ENCODE measurements around the gene SCML2.
"Not testable (repeated sequence)": the region's sequence is repeated elsewhere in the genome, so short reads cannot be mapped to it uniquely, and the experiment has no call there.

SCML2 gene

DNA sequence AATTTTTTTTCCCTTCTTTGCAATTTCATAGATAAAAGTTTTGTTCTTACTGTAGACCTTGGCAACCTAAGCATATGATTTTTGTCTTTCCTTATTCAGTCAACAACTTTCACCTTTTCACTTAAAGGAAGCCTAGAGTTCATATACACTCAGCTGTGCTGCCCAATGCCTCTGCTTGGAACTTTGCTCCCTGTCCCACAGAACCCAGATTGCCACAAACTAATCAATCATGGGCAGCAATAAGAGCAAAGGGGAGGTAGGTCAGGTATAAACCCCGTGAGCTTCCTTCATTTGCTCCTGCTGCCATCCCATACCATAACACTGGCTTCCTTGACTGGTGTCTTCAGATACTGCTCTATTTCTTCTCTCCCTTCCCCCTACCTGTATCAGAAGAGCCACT lies 82.8 kb downstream of the SCML2 start:
- no peak for DNase-seq (ENCODE audit: low read depth in 2 of 2)

GRCh38 chrX:18271309-18271708 lies 83.2 kb downstream of the SCML2 start:
- no peak for DNase-seq (ENCODE audit: low read depth in 2 of 2)

- DNase-seq (ENCODE audit: low read depth in 2 of 2): no peak
Measured at GRCh38 chrX:18255059-18255458, 99.4 kb downstream of the SCML2 start.

DNA sequence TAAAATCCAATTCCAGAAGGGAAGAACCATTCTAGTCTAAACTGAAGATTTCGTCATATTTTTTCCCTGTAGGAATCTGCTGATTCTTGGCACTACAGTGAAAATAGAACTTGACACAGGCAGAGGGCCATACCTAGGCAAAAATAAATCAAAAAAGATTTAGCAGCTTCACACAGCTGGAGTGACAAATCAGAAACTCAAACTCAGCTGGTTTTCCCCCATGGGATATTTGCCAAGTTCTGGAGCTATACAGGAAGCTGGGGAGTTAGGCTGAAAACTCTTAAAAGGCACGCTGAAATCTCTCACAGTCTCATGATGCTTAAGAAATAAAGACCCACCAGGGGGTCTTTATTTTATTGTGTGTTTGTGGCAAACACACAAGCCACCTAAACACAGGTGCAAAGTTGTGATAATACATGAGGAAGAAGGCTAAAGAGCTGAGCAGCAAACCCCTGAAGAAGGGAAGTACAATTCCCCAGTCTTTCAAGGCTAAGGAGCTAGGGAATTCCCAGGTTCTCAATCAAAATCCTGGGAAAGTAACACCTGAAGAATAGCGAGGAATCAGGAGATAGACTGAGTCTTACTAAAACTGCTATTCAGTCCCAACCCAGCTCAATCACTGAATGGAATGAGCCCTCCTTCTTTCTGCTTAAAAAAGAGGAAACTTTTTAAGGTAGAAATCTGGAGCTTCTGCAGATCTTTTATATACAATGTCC lies 101.7 kb downstream of the SCML2 start:
- DNase-seq (ENCODE audit: low read depth in 2 of 2): no peak

DNA sequence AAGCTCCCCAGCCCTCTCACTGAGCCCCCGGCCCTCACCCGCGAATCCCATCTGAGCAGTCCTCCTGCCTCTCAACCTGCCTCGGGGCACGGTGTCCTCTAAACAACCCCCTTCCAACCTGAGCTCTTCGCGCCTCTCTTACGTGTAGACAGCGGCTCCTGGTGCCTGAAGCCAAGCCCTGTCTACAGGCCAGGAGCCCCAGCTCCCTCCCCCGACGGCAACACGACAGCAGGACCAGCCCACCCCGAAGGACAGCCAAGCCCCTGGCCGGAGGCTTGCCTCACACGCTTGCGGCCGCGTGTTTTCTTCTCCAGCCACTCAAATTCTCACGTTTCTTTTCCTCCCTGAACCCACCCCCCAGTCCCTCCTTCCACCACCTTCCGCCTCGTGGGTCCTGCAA lies 124.8 kb downstream of the SCML2 start:
- not testable (repeated sequence) for DNase-seq (ENCODE audit: low read depth in 2 of 2)

DNA sequence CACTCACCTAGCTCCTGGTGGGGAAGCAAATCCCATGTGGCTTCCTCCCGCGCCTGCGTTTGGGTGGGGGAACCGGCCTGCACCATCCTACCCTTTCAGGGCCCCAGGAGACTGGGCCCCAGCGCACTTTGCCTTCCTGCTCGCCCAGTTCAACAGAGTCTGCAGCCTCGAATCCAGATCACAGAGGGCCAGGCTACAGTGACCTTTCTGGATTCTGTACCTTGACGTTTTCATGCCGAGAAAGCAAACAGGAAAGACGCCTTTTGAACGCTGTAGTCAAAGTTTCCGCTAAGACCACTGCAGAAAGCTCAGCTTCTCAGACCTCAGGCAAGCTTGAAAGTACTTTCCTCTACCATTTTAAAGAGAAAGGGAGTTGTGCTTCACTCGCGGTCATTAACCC lies 126.4 kb downstream of the SCML2 start:
- DNase-seq (ENCODE audit: low read depth in 2 of 2): no peak

DNA sequence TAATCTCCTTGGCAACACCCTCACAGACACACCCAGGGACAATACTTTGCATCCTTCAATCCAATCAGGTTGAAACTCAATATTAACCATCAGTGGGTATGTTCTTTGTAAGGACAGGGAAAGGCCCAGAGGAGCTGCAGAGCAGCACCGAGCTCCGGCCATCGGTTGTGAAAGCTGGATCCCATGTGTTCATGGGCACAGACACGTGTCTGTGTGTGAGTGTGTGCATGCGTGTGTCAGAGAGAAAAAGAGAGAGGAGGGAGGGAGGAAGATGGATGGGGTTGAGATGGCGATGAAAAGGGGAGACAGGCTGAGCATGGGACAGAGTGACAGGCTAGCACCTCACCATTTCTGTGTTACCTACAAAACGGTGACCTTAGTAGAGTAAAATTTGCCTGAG lies 127.0 kb downstream of the SCML2 start:
- no peak for DNase-seq (ENCODE audit: low read depth in 2 of 2)

DNA sequence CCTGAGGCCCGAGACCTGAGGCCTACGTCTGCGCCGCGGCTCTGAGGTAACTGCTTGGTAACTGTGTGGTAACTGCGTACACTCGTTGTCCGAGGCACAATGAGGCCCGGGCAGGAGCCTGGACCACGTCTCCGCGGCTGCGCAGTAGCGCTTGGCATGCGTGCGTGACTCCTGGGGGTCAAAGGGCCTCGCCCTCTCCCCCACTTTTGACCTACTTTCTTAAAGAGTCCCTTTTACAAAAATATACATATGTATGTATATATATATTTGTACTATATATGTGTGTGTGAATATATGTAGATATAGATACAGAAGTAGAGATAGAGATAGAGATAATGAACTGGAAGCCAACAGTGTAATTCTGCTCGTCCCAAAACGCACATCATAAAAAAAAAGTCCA lies 133.7 kb downstream of the SCML2 start, which contains the start of gene BEND2:
BEND2 (minus strand) TSS at position 101 of the 400 bp plus-strand sequence. CDS start 136 bp downstream, outside the sequence.
- DNase-seq (ENCODE audit: low read depth in 2 of 2): no peak

DNA sequence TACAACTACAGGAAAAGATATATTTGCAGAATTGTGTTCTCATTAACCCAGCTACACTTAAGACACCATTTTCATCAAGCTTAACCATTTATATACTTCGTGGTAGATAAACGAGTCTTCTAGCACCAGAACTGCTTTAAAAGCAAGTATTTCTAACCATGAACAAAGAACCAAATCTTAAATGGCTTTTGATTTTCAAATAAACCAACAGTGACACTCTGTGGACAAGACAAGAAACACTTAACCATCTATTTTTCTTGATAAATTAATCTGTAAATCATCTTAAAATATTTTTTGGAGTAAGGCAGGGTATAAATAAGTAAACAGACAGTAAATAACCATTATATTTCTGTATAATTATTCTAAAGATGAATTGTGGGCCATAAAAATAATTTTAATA lies 144.0 kb downstream of the SCML2 start:
- DNase-seq (ENCODE audit: low read depth in 2 of 2): no peak

DNA sequence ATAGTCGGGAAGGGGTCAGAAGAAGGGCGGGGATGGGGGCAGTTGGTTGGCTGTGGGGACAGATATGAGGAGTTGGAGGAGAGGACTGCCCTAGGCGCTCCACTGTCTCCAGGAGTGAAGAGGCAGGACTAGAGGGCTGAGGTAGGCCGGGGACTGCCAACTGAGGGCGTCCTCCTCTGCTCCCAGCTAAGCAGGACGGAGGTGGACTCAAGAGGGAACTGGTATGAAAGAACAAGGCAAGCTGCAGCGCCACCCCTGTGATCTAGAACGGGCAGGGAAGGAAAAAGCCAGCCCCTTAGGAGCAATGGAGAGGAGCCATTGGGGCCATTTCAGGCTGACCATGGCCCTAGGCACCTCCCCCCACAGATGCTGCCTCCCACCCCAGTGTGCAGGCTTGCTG lies 147.8 kb downstream of the SCML2 start:
- no peak for DNase-seq (ENCODE audit: low read depth in 2 of 2)

GRCh38 chrX:18203631-18204030 lies 150.9 kb downstream of the SCML2 start:
- DNase-seq (ENCODE audit: low read depth in 2 of 2): no peak

- no peak for DNase-seq (ENCODE audit: low read depth in 2 of 2)
Measured at GRCh38 chrX:18194688-18195087, 159.8 kb downstream of the SCML2 start.

Measured in activated CD4-positive, alpha-beta T cell treated with anti-CD3 and anti-CD28 coated beads for 24 hours (primary cell).